ENCODE measurements around the gene FAS.

The FAS gene

GRCh38 chr10:88990384-88991160, at the start of gene FAS:
FAS (plus strand) TSS chr10:88990798; CDS start chr10:88990877, 79 bp downstream.
- Mint-ChIP-seq H3K36me3 (peaks cover 61% of the 10 kb centered on the region), H3K4me3 (peak within 1 kb of the TSS; percentile 94), H3K4me1 (peaks cover 59% of the 10 kb centered on the region), H3K27ac (peak within 1 kb of the TSS; percentile 98), H3K9me3 (peaks cover 3% of the 10 kb centered on the region)
- DNase-seq (ENCODE audit: low spot score in 2 of 2): peak; percentile 67 to 91
- ATAC-seq: peak; percentile 87

- H3K27ac Mint-ChIP-seq: no peak overlapping the region
- no peaks in the 10 kb centered on the region for H3K9me3 Mint-ChIP-seq
- H3K4me1 Mint-ChIP-seq: peaks cover 9% of the 10 kb centered on the region
- no peak overlapping the region for H3K4me3 Mint-ChIP-seq
- DNase-seq (ENCODE audit: low spot score in 2 of 2): no peak
- no peak for ATAC-seq
- peaks cover 52% of the 10 kb centered on the region for H3K36me3 Mint-ChIP-seq
These were observed 49.6 kb upstream of the FAS start for GRCh38 chr10:88941026-88941425.

GRCh38 chr10:88943778-88944177, 46.8 kb upstream of the FAS start:
- Mint-ChIP-seq H3K27ac (no peak overlapping the region), H3K36me3 (peaks cover 36% of the 10 kb centered on the region), H3K4me1 (peaks cover 11% of the 10 kb centered on the region), H3K4me3 (no peak overlapping the region), H3K9me3 (no peaks in the 10 kb centered on the region)
- no peak for DNase-seq (ENCODE audit: low spot score in 2 of 2)
- ATAC-seq: no peak

- DNase-seq (ENCODE audit: low spot score in 2 of 2) (no peak), ATAC-seq (no peak)
- peaks cover 11% of the 10 kb centered on the region for H3K4me1 Mint-ChIP-seq
- peaks cover 27% of the 10 kb centered on the region for H3K36me3 Mint-ChIP-seq
- H3K9me3 Mint-ChIP-seq: no peaks in the 10 kb centered on the region
- no peak overlapping the region for H3K27ac Mint-ChIP-seq
- no peak overlapping the region for H3K4me3 Mint-ChIP-seq
These were observed 45.8 kb upstream of the FAS start for GRCh38 chr10:88944813-88945212.

- Mint-ChIP-seq H3K4me1 (peaks cover 11% of the 10 kb centered on the region), H3K4me3 (no peak overlapping the region), H3K27ac (no peak overlapping the region), H3K9me3 (no peaks in the 10 kb centered on the region), H3K36me3 (peaks cover 23% of the 10 kb centered on the region)
- no peak for DNase-seq (ENCODE audit: low spot score in 2 of 2)
- ATAC-seq: no peak
These were observed 44.4 kb upstream of the FAS start for GRCh38 chr10:88946200-88946599.

GRCh38 chr10:88946965-88947590, 43.5 kb upstream of the FAS start:
- Mint-ChIP-seq H3K4me1 (peaks cover 6% of the 10 kb centered on the region), H3K27ac (no peak overlapping the region), H3K4me3 (no peak overlapping the region), H3K9me3 (no peaks in the 10 kb centered on the region), H3K36me3 (peaks cover 18% of the 10 kb centered on the region)
- DNase-seq (ENCODE audit: low spot score in 2 of 2) (no peak), ATAC-seq (no peak)

GRCh38 chr10:88949051-88949450, 41.5 kb upstream of the FAS start:
- H3K36me3 Mint-ChIP-seq: peaks cover 6% of the 10 kb centered on the region

GRCh38 chr10:88949912-88950837, 40.4 kb upstream of the FAS start:
- Mint-ChIP-seq H3K4me3 (no peak overlapping the region), H3K36me3 (peaks cover 6% of the 10 kb centered on the region)
- ATAC-seq: no peak

More at GRCh38 chr10:88949051-88949450, 41.5 kb upstream of the FAS start:
- H3K27ac Mint-ChIP-seq: no peak overlapping the region
- DNase-seq (ENCODE audit: low spot score in 2 of 2) (no peak), ATAC-seq (no peak)
- H3K9me3 Mint-ChIP-seq: no peaks in the 10 kb centered on the region
- H3K4me3 Mint-ChIP-seq: no peak overlapping the region
- H3K4me1 Mint-ChIP-seq: peaks cover 6% of the 10 kb centered on the region

GRCh38 chr10:88952647-88953111, 37.9 kb upstream of the FAS start, which contains the start of gene ACTA2:
ACTA2 (minus strand) TSS chr10:88952773; CDS start chr10:88948930, 3,843 bp downstream.
- Mint-ChIP-seq H3K9me3 (no peaks in the 10 kb centered on the region), H3K27ac (no peak within 1 kb of the TSS), H3K4me3 (no peak within 1 kb of the TSS), H3K4me1 (no peaks in the 10 kb centered on the region), H3K36me3 (no peaks in the 10 kb centered on the region)
- ATAC-seq (no peak), DNase-seq (ENCODE audit: low spot score in 2 of 2) (no peak)

More at GRCh38 chr10:88949912-88950837, 40.4 kb upstream of the FAS start:
- no peak for DNase-seq (ENCODE audit: low spot score in 2 of 2)
- Mint-ChIP-seq H3K4me1 (peaks cover 6% of the 10 kb centered on the region), H3K9me3 (no peaks in the 10 kb centered on the region), H3K27ac (no peak overlapping the region)

- Mint-ChIP-seq H3K27ac (no peak overlapping the region), H3K4me3 (no peak overlapping the region)
These were observed 36.9 kb upstream of the FAS start for GRCh38 chr10:88953662-88954061.

GRCh38 chr10:88954458-88955083, 36.0 kb upstream of the FAS start:
- Mint-ChIP-seq H3K9me3 (no peaks in the 10 kb centered on the region), H3K36me3 (no peaks in the 10 kb centered on the region), H3K4me1 (no peaks in the 10 kb centered on the region), H3K27ac (no peak overlapping the region), H3K4me3 (no peak overlapping the region)
- DNase-seq (ENCODE audit: low spot score in 2 of 2) (no peak), ATAC-seq (no peak)

More at GRCh38 chr10:88953662-88954061, 36.9 kb upstream of the FAS start:
- Mint-ChIP-seq H3K9me3 (no peaks in the 10 kb centered on the region), H3K4me1 (no peaks in the 10 kb centered on the region), H3K36me3 (no peaks in the 10 kb centered on the region)
- DNase-seq (ENCODE audit: low spot score in 2 of 2) (no peak), ATAC-seq (no peak)

GRCh38 chr10:88957381-88957780, 33.2 kb upstream of the FAS start:
- H3K9me3 Mint-ChIP-seq: no peaks in the 10 kb centered on the region
- H3K4me1 Mint-ChIP-seq: peaks cover 22% of the 10 kb centered on the region
- H3K36me3 Mint-ChIP-seq: no peaks in the 10 kb centered on the region
- no peak overlapping the region for H3K4me3 Mint-ChIP-seq
- ATAC-seq (no peak), DNase-seq (ENCODE audit: low spot score in 2 of 2) (no peak)
- H3K27ac Mint-ChIP-seq: no peak overlapping the region

GRCh38 chr10:88958721-88959120, 31.9 kb upstream of the FAS start:
- DNase-seq (ENCODE audit: low spot score in 2 of 2): no peak
- no peaks in the 10 kb centered on the region for H3K9me3 Mint-ChIP-seq
- no peaks in the 10 kb centered on the region for H3K36me3 Mint-ChIP-seq
- no peak for ATAC-seq
- no peak overlapping the region for H3K27ac Mint-ChIP-seq
- peaks cover 28% of the 10 kb centered on the region for H3K4me1 Mint-ChIP-seq
- H3K4me3 Mint-ChIP-seq: no peak overlapping the region

- Mint-ChIP-seq H3K4me1 (peaks cover 28% of the 10 kb centered on the region), H3K4me3 (peak overlapping the region; percentile 10), H3K27ac (no peak overlapping the region), H3K9me3 (no peaks in the 10 kb centered on the region), H3K36me3 (no peaks in the 10 kb centered on the region)
- ATAC-seq (peak; percentile 99), DNase-seq (ENCODE audit: low spot score in 2 of 2) (no peak)
These were observed 29.8 kb upstream of the FAS start for GRCh38 chr10:88960802-88961201.

- Mint-ChIP-seq H3K9me3 (no peaks in the 10 kb centered on the region), H3K36me3 (no peaks in the 10 kb centered on the region), H3K4me3 (peak overlapping the region; percentile 10), H3K27ac (no peak overlapping the region), H3K4me1 (peaks cover 28% of the 10 kb centered on the region)
- peak; percentile 31 for ATAC-seq
- DNase-seq (ENCODE audit: low spot score in 2 of 2): no peak
These were observed 29.3 kb upstream of the FAS start for GRCh38 chr10:88961266-88961665.

Measured in stimulated activated effector memory CD8-positive, alpha-beta T cell treated with anti-CD3 and anti-CD28 coated beads, Interleukin-12 subunit alpha, Interleukin-12 subunit beta, amount 100 ng/mL, for 72 hours (primary cell).